ENCODE data around the gene TMEM217.

The TMEM217 gene

GRCh38 chr6:37209461-37210205 is 48.3 kb downstream of the TMEM217 start:
- H3K23ac ChIP-seq (ENCODE audit: low read length in 2 of 2), result no peak overlapping the region
- no peak overlapping the region for H3K18ac ChIP-seq (ENCODE audit: low read depth in 1 of 2, low read length in 2 of 2)
- H3K4me3 ChIP-seq (ENCODE audit: insufficient read depth in 1 of 2, low read depth in 1 of 2, low read length in 2 of 2), result no peak overlapping the region
- H3K36me3 ChIP-seq (ENCODE audit: control insufficient read depth in 1 of 2, insufficient read depth in 2 of 2, low read depth in 1 of 2, low read length in 2 of 2), result no peaks in the 10 kb centered on the region
- no peak overlapping the region for H2BK15ac ChIP-seq (ENCODE audit: low read depth, poor library complexity, severe bottlenecking)
- no peak overlapping the region for H2AFZ ChIP-seq (ENCODE audit: low read depth, low read length)
- H2BK12ac ChIP-seq (ENCODE audit: low read length in 2 of 2), result peak overlapping the region in 1 of 2 experiments; percentile 14
- DNase-seq, result no peak
- peaks cover 7% of the 10 kb centered on the region for H3K4me1 ChIP-seq (ENCODE audit: control insufficient read depth, insufficient read depth, low read depth, low read length)
- WGBS, result 93% methylated on average over 12 of the region's 12 CpGs
- H3K27me3 ChIP-seq (ENCODE audit: control insufficient read depth in 1 of 2, insufficient read depth in 1 of 2, low read length in 2 of 2), result peaks cover 4 to 5% of the 10 kb centered on the region in 2 experiments
- H3K9me3 ChIP-seq (ENCODE audit: control insufficient read depth, low read length), result no peaks in the 10 kb centered on the region
- H3K79me1 ChIP-seq (replicated peaks; ENCODE audit: low read length, poor library complexity, severe bottlenecking), result no peaks in the 10 kb centered on the region
- no peak overlapping the region for H4K8ac ChIP-seq (ENCODE audit: low read length)
- no peak overlapping the region for H3K27ac ChIP-seq (ENCODE audit: low read length, poor library complexity, severe bottlenecking)
- no peak overlapping the region for H3K4me2 ChIP-seq (ENCODE audit: low read length, poor library complexity, severe bottlenecking)
- peak overlapping the region; percentile 53 for H3K9ac ChIP-seq (ENCODE audit: low read length)
- H3K4ac ChIP-seq (ENCODE audit: low read depth in 1 of 2, low read length in 2 of 2), result no peak overlapping the region
- H4K91ac ChIP-seq (ENCODE audit: low read length), result no peak overlapping the region
- no peak overlapping the region for H3K14ac ChIP-seq (ENCODE audit: low read length in 2 of 2)
- H2BK120ac ChIP-seq (ENCODE audit: low read depth, low read length), result no peak overlapping the region
- no peak overlapping the region for H2AK5ac ChIP-seq (ENCODE audit: low read length, severe bottlenecking)
- H2BK5ac ChIP-seq (ENCODE audit: low read depth, low read length, poor library complexity, severe bottlenecking), result no peak overlapping the region

DNA sequence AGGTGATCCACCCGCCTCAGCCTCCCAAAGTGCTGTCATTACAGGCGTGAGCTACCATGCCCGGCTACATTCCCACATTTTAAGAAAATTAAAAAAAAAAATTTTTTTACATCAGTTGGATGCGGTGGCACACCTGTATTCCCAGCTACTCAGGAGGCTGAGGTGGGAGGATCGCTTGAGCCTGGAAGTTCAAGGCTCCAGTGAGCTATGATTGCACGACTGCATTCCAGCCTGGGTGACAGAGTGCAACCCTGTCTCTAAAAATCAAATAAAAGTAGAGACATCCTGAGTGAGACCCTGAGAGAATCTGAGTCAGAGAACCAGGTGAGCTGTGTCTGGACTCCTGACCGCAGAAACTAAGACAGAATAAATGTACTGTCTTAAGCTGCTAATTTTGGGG is 49.2 kb downstream of the TMEM217 start:
- WGBS, result 88% methylated on average over 6 of the region's 7 CpGs
- H3K14ac ChIP-seq (ENCODE audit: low read length in 2 of 2), result no peak overlapping the region
- H2BK120ac ChIP-seq (ENCODE audit: low read depth, low read length), result no peak overlapping the region
- H2AFZ ChIP-seq (ENCODE audit: low read depth, low read length), result no peak overlapping the region
- H3K4me3 ChIP-seq (ENCODE audit: insufficient read depth in 1 of 2, low read depth in 1 of 2, low read length in 2 of 2), result no peak overlapping the region
- no peaks in the 10 kb centered on the region for H3K79me1 ChIP-seq (replicated peaks; ENCODE audit: low read length, poor library complexity, severe bottlenecking)
- peaks cover 8% of the 10 kb centered on the region for H3K4me1 ChIP-seq (ENCODE audit: control insufficient read depth, insufficient read depth, low read depth, low read length)
- DNase-seq, result no peak
- no peak overlapping the region for H2BK15ac ChIP-seq (ENCODE audit: low read depth, poor library complexity, severe bottlenecking)
- no peak overlapping the region for H2AK5ac ChIP-seq (ENCODE audit: low read length, severe bottlenecking)
- no peak overlapping the region for H3K27ac ChIP-seq (ENCODE audit: low read length, poor library complexity, severe bottlenecking)
- no peaks in the 10 kb centered on the region for H3K9me3 ChIP-seq (ENCODE audit: control insufficient read depth, low read length)
- no peak overlapping the region for H3K23ac ChIP-seq (ENCODE audit: low read length in 2 of 2)
- H4K91ac ChIP-seq (ENCODE audit: low read length), result no peak overlapping the region
- H3K4ac ChIP-seq (ENCODE audit: low read depth in 1 of 2, low read length in 2 of 2), result no peak overlapping the region
- H3K18ac ChIP-seq (ENCODE audit: low read depth in 1 of 2, low read length in 2 of 2), result no peak overlapping the region
- H2BK5ac ChIP-seq (ENCODE audit: low read depth, low read length, poor library complexity, severe bottlenecking), result no peak overlapping the region
- no peak overlapping the region for H2BK12ac ChIP-seq (ENCODE audit: low read length in 2 of 2)
- H3K9ac ChIP-seq (ENCODE audit: low read length), result no peak overlapping the region
- peaks cover 4 to 5% of the 10 kb centered on the region in 2 experiments for H3K27me3 ChIP-seq (ENCODE audit: control insufficient read depth in 1 of 2, insufficient read depth in 1 of 2, low read length in 2 of 2)
- no peak overlapping the region for H4K8ac ChIP-seq (ENCODE audit: low read length)
- no peaks in the 10 kb centered on the region for H3K36me3 ChIP-seq (ENCODE audit: control insufficient read depth in 1 of 2, insufficient read depth in 2 of 2, low read depth in 1 of 2, low read length in 2 of 2)
- no peak overlapping the region for H3K4me2 ChIP-seq (ENCODE audit: low read length, poor library complexity, severe bottlenecking)

DNA sequence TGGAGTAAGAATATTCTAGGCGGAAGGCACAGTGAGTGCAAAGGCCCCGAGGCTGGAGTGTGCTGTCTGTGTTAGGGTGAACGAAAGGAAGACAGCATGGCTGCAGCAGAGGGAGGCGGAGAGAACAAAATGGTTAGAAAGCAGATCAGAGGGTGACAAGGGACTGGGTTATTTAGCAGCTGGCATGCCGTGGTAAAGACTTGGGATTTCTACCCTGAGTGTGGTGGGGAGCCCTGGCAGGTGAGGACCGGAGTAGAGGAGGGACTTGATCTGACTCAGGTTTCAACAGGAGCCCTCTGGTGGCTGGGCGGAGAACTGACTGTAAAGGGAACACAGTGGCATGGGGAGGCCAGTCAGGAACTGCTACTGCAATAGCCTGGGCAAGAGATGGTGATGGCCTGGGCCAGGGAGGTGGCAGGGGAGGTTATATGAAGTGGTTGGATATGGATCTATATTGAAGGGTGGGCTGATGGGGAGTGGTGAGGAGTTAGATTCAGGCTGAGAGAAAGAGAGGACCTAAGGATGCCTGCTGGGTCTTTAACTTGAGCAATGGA is 50.0 kb downstream of the TMEM217 start:
- Histone ChIP-seq H2BK5ac (ENCODE audit: low read depth, low read length, poor library complexity, severe bottlenecking) (no peak overlapping the region), H2BK120ac (ENCODE audit: low read depth, low read length) (no peak overlapping the region), H3K9me3 (ENCODE audit: control insufficient read depth, low read length) (no peaks in the 10 kb centered on the region), H2BK12ac (ENCODE audit: low read length in 2 of 2) (peak overlapping the region in 1 of 2 experiments; percentile 24), H3K14ac (ENCODE audit: low read length in 2 of 2) (no peak overlapping the region), H3K18ac (ENCODE audit: low read depth in 1 of 2, low read length in 2 of 2) (no peak overlapping the region), H2AFZ (ENCODE audit: low read depth, low read length) (no peak overlapping the region), H3K4ac (ENCODE audit: low read depth in 1 of 2, low read length in 2 of 2) (no peak overlapping the region), H4K91ac (ENCODE audit: low read length) (no peak overlapping the region), H3K27ac (ENCODE audit: low read length, poor library complexity, severe bottlenecking) (no peak overlapping the region), H3K27me3 (ENCODE audit: control insufficient read depth in 1 of 2, insufficient read depth in 1 of 2, low read length in 2 of 2) (peaks cover 4 to 5% of the 10 kb centered on the region in 2 experiments), H2BK15ac (ENCODE audit: low read depth, poor library complexity, severe bottlenecking) (no peak overlapping the region), H3K23ac (ENCODE audit: low read length in 2 of 2) (no peak overlapping the region), H2AK5ac (ENCODE audit: low read length, severe bottlenecking) (no peak overlapping the region), H3K4me2 (ENCODE audit: low read length, poor library complexity, severe bottlenecking) (no peak overlapping the region), H3K36me3 (ENCODE audit: control insufficient read depth in 1 of 2, insufficient read depth in 2 of 2, low read depth in 1 of 2, low read length in 2 of 2) (no peaks in the 10 kb centered on the region), H3K9ac (ENCODE audit: low read length) (no peak overlapping the region), H3K4me1 (ENCODE audit: control insufficient read depth, insufficient read depth, low read depth, low read length) (peaks cover 8% of the 10 kb centered on the region), H4K8ac (ENCODE audit: low read length) (no peak overlapping the region), H3K4me3 (ENCODE audit: insufficient read depth in 1 of 2, low read depth in 1 of 2, low read length in 2 of 2) (no peak overlapping the region), H3K79me1 (replicated peaks; ENCODE audit: low read length, poor library complexity, severe bottlenecking) (no peaks in the 10 kb centered on the region)
- DNase-seq, result peak; percentile 82
- 61% methylated on average over 7 of the region's 7 CpGs for WGBS

GRCh38 chr6:37206622-37207021 is 51.3 kb downstream of the TMEM217 start:
- no peak overlapping the region for H3K4me2 ChIP-seq (ENCODE audit: low read length, poor library complexity, severe bottlenecking)
- no peak overlapping the region for H3K4ac ChIP-seq (ENCODE audit: low read depth in 1 of 2, low read length in 2 of 2)
- no peak overlapping the region for H2BK5ac ChIP-seq (ENCODE audit: low read depth, low read length, poor library complexity, severe bottlenecking)
- no peak overlapping the region for H3K4me3 ChIP-seq (ENCODE audit: insufficient read depth in 1 of 2, low read depth in 1 of 2, low read length in 2 of 2)
- 94% methylated on average over 9 of the region's 9 CpGs for WGBS
- H3K27ac ChIP-seq (ENCODE audit: low read length, poor library complexity, severe bottlenecking), result no peak overlapping the region
- no peak overlapping the region for H3K9ac ChIP-seq (ENCODE audit: low read length)
- H3K9me3 ChIP-seq (ENCODE audit: control insufficient read depth, low read length), result no peaks in the 10 kb centered on the region
- H4K8ac ChIP-seq (ENCODE audit: low read length), result no peak overlapping the region
- no peaks in the 10 kb centered on the region for H3K79me1 ChIP-seq (replicated peaks; ENCODE audit: low read length, poor library complexity, severe bottlenecking)
- no peak overlapping the region for H2AK5ac ChIP-seq (ENCODE audit: low read length, severe bottlenecking)
- peak overlapping the region; percentile 12 for H2BK15ac ChIP-seq (ENCODE audit: low read depth, poor library complexity, severe bottlenecking)
- no peak for DNase-seq
- H3K4me1 ChIP-seq (ENCODE audit: control insufficient read depth, insufficient read depth, low read depth, low read length), result peaks cover 8% of the 10 kb centered on the region
- H3K27me3 ChIP-seq (ENCODE audit: control insufficient read depth in 1 of 2, insufficient read depth in 1 of 2, low read length in 2 of 2), result peaks cover 4 to 5% of the 10 kb centered on the region in 2 experiments
- no peak overlapping the region for H2BK12ac ChIP-seq (ENCODE audit: low read length in 2 of 2)
- H3K36me3 ChIP-seq (ENCODE audit: control insufficient read depth in 1 of 2, insufficient read depth in 2 of 2, low read depth in 1 of 2, low read length in 2 of 2), result no peaks in the 10 kb centered on the region
- no peak overlapping the region for H4K91ac ChIP-seq (ENCODE audit: low read length)
- H3K18ac ChIP-seq (ENCODE audit: low read depth in 1 of 2, low read length in 2 of 2), result no peak overlapping the region
- no peak overlapping the region for H2BK120ac ChIP-seq (ENCODE audit: low read depth, low read length)
- H3K23ac ChIP-seq (ENCODE audit: low read length in 2 of 2), result no peak overlapping the region
- H3K14ac ChIP-seq (ENCODE audit: low read length in 2 of 2), result no peak overlapping the region
- H2AFZ ChIP-seq (ENCODE audit: low read depth, low read length), result no peak overlapping the region

All from mesenchymal stem cell (in vitro differentiated cells and primary cell).